ENCODE measurements around the gene SPTBN1. TPM values are rescaled to one million over a fixed set of nuclear protein-coding genes. Genes with fewer than 3 reads are reported as not detected.

Gene SPTBN1
- total RNA-seq, 1 experiment from 2014 or later, result 146 TPM

DNA sequence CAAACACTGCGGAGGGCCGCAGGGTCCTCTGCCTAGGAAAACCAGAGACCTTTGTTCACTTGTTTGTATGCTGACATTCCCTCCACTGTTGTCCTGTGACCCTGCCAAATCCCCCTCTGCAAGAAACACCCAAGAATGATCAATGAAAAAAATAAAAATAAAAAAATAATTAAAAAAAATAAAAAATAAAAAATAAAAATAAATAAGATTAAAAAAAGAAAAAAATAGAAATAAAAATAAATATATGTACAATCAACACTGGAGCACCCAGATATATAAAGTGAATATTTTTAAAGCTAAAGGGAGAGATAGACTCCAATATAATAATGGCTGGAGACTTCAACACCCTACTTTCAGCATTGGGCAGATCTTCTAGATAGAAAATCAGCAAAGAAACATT lies 243.5 kb downstream of the SPTBN1 start:
- H3K27ac ChIP-seq (ENCODE audit: low read depth, low read length, poor library complexity, severe bottlenecking), result no peak overlapping the region
- no peak for TF ChIP-seq EZH2 (IDR thresholded peaks at IDR 0.05; ENCODE audit: borderline replicate concordance, low read depth, low read length, poor library complexity, severe bottlenecking)
- TF ChIP-seq, protein P1, sequence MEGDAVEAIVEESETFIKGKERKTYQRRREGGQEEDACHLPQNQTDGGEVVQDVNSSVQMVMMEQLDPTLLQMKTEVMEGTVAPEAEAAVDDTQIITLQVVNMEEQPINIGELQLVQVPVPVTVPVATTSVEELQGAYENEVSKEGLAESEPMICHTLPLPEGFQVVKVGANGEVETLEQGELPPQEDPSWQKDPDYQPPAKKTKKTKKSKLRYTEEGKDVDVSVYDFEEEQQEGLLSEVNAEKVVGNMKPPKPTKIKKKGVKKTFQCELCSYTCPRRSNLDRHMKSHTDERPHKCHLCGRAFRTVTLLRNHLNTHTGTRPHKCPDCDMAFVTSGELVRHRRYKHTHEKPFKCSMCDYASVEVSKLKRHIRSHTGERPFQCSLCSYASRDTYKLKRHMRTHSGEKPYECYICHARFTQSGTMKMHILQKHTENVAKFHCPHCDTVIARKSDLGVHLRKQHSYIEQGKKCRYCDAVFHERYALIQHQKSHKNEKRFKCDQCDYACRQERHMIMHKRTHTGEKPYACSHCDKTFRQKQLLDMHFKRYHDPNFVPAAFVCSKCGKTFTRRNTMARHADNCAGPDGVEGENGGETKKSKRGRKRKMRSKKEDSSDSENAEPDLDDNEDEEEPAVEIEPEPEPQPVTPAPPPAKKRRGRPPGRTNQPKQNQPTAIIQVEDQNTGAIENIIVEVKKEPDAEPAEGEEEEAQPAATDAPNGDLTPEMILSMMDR (conservative IDR thresholded peaks at IDR 0.05; ENCODE audit: low read depth, low read length), result no peak
- intact Hi-C loops (cut with micrococcal nuclease; ENCODE audit: unreplicated experiment), result loop anchor here (5.0 to 10.0 kb wide), 3 partner anchors 495 to 1275 kb away; no protein-coding TSS in a partner anchor
- BruUV-seq (replicated peaks), result no TSS peak
- H3K9me3 ChIP-seq (ENCODE audit: low read depth, low read length, poor library complexity, severe bottlenecking), result no peaks in the 10 kb centered on the region
- H3K4me3 ChIP-seq (ENCODE audit: low read depth, low read length, poor library complexity, severe bottlenecking), result no peak overlapping the region
- ChIA-PET POLR2A (ENCODE audit: low non-redundant PET) (no interaction called here), CTCF (no interaction called here)
- no peaks in the 10 kb centered on the region for H3K36me3 ChIP-seq (ENCODE audit: insufficient read depth, low read length, poor library complexity, severe bottlenecking)
- no peak for DNase-seq (ENCODE audit: low spot score)
- no peaks in the 10 kb centered on the region for H3K27me3 ChIP-seq (replicated peaks; ENCODE audit: insufficient read depth, low read depth, low read length, poor library complexity)
- H3K4me1 ChIP-seq (ENCODE audit: insufficient read depth, low read length, poor library complexity, severe bottlenecking), result no peaks in the 10 kb centered on the region

GRCh38 chr2:54701029-54701428 lies 244.9 kb downstream of the SPTBN1 start:
- intact Hi-C loops (cut with micrococcal nuclease; ENCODE audit: unreplicated experiment), result loop anchor here (5.0 to 10.0 kb wide), 3 partner anchors 496 to 1276 kb away; no protein-coding TSS in a partner anchor
- Histone ChIP-seq H3K4me1 (ENCODE audit: insufficient read depth, low read length, poor library complexity, severe bottlenecking) (no peaks in the 10 kb centered on the region), H3K27me3 (replicated peaks; ENCODE audit: insufficient read depth, low read depth, low read length, poor library complexity) (no peaks in the 10 kb centered on the region), H3K4me3 (ENCODE audit: low read depth, low read length, poor library complexity, severe bottlenecking) (no peak overlapping the region), H3K36me3 (ENCODE audit: insufficient read depth, low read length, poor library complexity, severe bottlenecking) (no peaks in the 10 kb centered on the region), H3K9me3 (ENCODE audit: low read depth, low read length, poor library complexity, severe bottlenecking) (no peaks in the 10 kb centered on the region), H3K27ac (ENCODE audit: low read depth, low read length, poor library complexity, severe bottlenecking) (no peak overlapping the region)
- no peak for TF ChIP-seq EZH2 (IDR thresholded peaks at IDR 0.05; ENCODE audit: borderline replicate concordance, low read depth, low read length, poor library complexity, severe bottlenecking)
- TF ChIP-seq, protein P1 (conservative IDR thresholded peaks at IDR 0.05; ENCODE audit: low read depth, low read length), result no peak
- no TSS peak for BruUV-seq (replicated peaks)
- ChIA-PET POLR2A (ENCODE audit: low non-redundant PET) (no interaction called here), CTCF (no interaction called here)
- no peak for DNase-seq (ENCODE audit: low spot score)

GRCh38 chr2:54704238-54704637 lies 248.1 kb downstream of the SPTBN1 start:
- BruUV-seq (replicated peaks), result no TSS peak
- DNase-seq (ENCODE audit: low spot score), result no peak
- Histone ChIP-seq H3K36me3 (ENCODE audit: insufficient read depth, low read length, poor library complexity, severe bottlenecking) (no peaks in the 10 kb centered on the region), H3K27me3 (replicated peaks; ENCODE audit: insufficient read depth, low read depth, low read length, poor library complexity) (no peaks in the 10 kb centered on the region), H3K4me3 (ENCODE audit: low read depth, low read length, poor library complexity, severe bottlenecking) (no peak overlapping the region), H3K9me3 (ENCODE audit: low read depth, low read length, poor library complexity, severe bottlenecking) (no peaks in the 10 kb centered on the region), H3K27ac (ENCODE audit: low read depth, low read length, poor library complexity, severe bottlenecking) (no peak overlapping the region), H3K4me1 (ENCODE audit: insufficient read depth, low read length, poor library complexity, severe bottlenecking) (no peaks in the 10 kb centered on the region)
- CTCF ChIA-PET, result interaction anchor here (0.8 to 3.1 kb wide), 11 partner anchors 19 to 651 kb away, joined by 3 to 30 read pairs (median 7); partner anchors contain the start of gene EML6
- TF ChIP-seq, protein P1 (conservative IDR thresholded peaks at IDR 0.05; ENCODE audit: low read depth, low read length), result no peak
- no peak for TF ChIP-seq EZH2 (IDR thresholded peaks at IDR 0.05; ENCODE audit: borderline replicate concordance, low read depth, low read length, poor library complexity, severe bottlenecking)
- POLR2A ChIA-PET (ENCODE audit: low non-redundant PET), result no interaction called here
- intact Hi-C loops (cut with micrococcal nuclease; ENCODE audit: unreplicated experiment), result loop anchor here (1.0 to 10.0 kb wide), 4 partner anchors 499 to 1279 kb away; no protein-coding TSS in a partner anchor

Measured in A673 (cell line).